Measurements from ENCODE around the gene RRAGB.

The RRAGB gene

GRCh38 chrX:55801811-55802210 is 84.3 kb downstream of the RRAGB start:
- no peak overlapping the region for H3K27ac ChIP-seq (replicated peaks; ENCODE audit: low read length)
- DNase-seq (ENCODE audit: low spot score), result no peak
- no peak overlapping the region for H4K91ac ChIP-seq (ENCODE audit: low read depth, low read length, poor library complexity)
- H3K14ac ChIP-seq (ENCODE audit: low read length), result no peak overlapping the region
- no peak overlapping the region for H3K9ac ChIP-seq (ENCODE audit: low read depth, low read length, poor library complexity)
- H3K23ac ChIP-seq (ENCODE audit: low read depth, low read length, poor library complexity), result no peak overlapping the region
- H2BK12ac ChIP-seq (ENCODE audit: low read length), result no peak overlapping the region
- no peak overlapping the region for H2BK15ac ChIP-seq (ENCODE audit: low read length)
- no peaks in the 10 kb centered on the region for H3K9me3 ChIP-seq (replicated peaks in 1 of 2; ENCODE audit: control insufficient read depth in 2 of 2, insufficient read depth in 1 of 2, low read depth in 1 of 2, low read length in 2 of 2)
- no peaks in the 10 kb centered on the region for H3K4me1 ChIP-seq (ENCODE audit: control insufficient read depth in 2 of 2, insufficient read depth in 1 of 2, low read depth in 1 of 2, low read length in 2 of 2)
- no peak overlapping the region for H2AK5ac ChIP-seq (ENCODE audit: low read depth, low read length)
- no CpG with 5 or more reads among the region's 1 CpG for WGBS, 2 donors (ENCODE audit: extremely low coverage in 2 of 2, insufficient read length in 2 of 2, insufficient replicate concordance in 1 of 2)
- H3K4me3 ChIP-seq (ENCODE audit: low read length in 2 of 2), result no peak overlapping the region
- H2BK5ac ChIP-seq (ENCODE audit: low read length), result no peak overlapping the region
- H3K36me3 ChIP-seq (replicated peaks in 1 of 2; ENCODE audit: control insufficient read depth in 2 of 2, insufficient read depth in 2 of 2, low read length in 2 of 2), result no peaks in the 10 kb centered on the region
- H3K27me3 ChIP-seq (ENCODE audit: control insufficient read depth in 3 of 3, insufficient read depth in 3 of 3, low read depth in 1 of 3, low read length in 3 of 3), result no peaks in the 10 kb centered on the region
- no peak overlapping the region for H4K8ac ChIP-seq (ENCODE audit: low read depth, low read length)
- no peak overlapping the region for H3K4me2 ChIP-seq (ENCODE audit: insufficient read depth, low read length, poor library complexity, severe bottlenecking)
- no peak overlapping the region for H3K18ac ChIP-seq (ENCODE audit: low read length)
- H2BK120ac ChIP-seq (ENCODE audit: low read depth, low read length), result no peak overlapping the region
- no peak overlapping the region for H2AFZ ChIP-seq (ENCODE audit: low read length)
- H3K79me1 ChIP-seq (ENCODE audit: low read depth, low read length), result no peaks in the 10 kb centered on the region
- no peak overlapping the region for H3K4ac ChIP-seq (ENCODE audit: low read length)

Data from neuronal stem cell (in vitro differentiated cells).